GM21381 (cell line): ENCODE data around the gene TNRC6A.

Experiments used
- ATAC-seq: cut with Tn5 transposase; IDR thresholded peaks from one replicate; pipeline ENCODE4 v1.9.1; 2021; ENCODE audit warnings: mild to moderate bottlenecking, moderate library complexity; ENCODE audit not compliant: unreplicated experiment

TNRC6A gene

DNA sequence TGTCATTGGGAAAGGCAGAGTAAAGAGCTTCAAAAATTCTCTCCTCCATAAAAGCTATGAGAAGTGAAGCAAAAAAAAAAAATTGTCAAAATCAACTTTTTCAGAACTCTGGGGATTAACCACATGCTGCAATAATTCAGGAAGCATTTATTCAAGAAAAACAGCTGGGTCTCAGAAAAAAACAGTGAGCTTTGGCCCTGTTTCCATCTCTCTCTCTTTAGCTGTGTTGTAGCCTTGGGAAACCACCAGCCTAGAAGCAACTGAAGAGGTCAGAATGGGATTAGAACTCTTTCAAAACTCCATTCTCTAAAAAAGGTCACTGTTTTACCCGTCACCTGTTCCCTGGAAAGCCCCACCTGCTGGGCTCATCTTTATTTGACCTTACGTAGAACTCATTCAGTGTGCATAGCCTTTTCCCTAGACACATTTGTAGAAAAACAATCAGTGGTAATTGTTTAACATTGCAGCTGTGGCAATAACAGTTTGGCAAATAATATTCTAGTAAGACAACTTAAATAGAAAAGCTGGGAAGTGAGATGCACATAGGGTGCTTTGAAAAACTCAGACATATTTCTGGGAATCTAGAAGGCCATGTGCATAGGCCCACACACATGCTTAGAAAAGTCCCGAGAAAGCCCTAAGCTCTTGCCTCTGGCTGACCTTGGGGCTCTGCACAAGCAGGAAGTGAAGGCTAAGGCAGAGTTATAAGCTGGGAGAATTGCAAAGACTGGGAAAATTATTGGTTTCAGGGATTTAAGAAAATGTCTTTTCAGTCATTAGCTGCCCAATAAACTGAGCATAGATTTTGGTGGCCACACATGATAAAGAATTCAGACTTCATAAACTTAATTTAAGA is 134.4 kb downstream of the TNRC6A start:
- ATAC-seq, result no peak

DNA sequence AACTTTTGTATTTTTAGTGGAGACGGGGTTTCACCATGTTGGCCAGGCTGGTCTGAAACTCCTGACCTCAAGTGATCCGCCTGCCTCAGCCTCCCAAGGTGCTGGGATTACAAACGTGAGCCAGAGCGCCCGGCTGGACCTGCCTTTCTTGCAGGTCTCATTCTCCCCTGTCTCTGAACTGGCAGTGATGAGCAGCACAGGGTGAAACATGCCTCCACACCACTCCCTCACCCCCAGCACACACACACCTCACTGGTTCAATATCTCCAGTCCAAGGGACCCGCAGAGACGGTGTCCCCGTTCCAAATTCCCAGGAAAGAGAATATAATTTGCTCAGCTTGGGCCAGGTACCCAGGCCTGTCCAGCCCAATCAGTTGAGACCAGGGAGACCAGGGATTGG is 139.6 kb downstream of the TNRC6A start:
- no peak for ATAC-seq

DNA sequence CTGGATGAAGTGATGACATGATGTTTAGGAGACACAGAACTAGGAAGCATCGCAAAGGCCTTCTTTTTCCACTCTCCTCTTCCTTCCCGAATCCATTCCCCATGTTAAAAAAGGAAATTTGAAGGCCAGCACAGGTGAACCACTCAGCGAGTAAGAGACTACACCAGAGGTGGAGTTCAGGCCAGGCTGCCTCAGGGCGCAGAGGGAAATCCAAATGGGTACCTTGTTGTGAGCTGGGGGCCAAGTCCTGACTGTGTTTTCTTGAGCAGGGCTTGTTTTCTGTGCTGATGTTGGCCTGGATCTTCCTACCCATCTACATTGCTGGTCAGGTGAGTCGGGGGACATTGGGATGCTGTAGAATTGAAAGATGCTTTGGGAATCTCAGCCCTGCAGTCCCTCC is 142.4 kb downstream of the TNRC6A start:
- ATAC-seq, result no peak

DNA sequence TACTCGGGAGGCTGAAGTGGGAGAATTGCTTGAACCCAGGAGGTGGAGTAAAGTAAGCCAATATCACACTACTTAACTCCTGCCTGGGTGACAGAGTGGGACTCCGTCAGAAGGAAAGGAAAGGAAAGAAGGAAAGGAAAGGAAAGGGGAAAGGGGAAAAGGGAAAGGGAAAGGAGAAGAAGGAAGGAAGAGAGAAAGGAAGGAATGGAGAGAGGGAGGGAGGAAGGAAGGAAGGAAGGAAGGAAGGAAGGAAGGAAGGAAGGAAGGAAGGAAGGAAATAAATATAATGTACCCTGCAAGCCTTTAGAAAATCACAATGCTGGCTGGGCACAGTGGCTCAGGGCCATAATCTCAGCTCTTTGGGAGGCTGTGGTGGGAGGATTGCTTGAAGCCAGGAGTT is 143.6 kb downstream of the TNRC6A start:
- ATAC-seq, result no peak

GRCh38 chr16:24875466-24875865 is 146.0 kb downstream of the TNRC6A start:
- no peak for ATAC-seq
